Tibial nerve (tissue), 4 donors: ENCODE measurements around the gene PSME2. TPM values are rescaled to one million over a fixed set of nuclear protein-coding genes. Genes with fewer than 3 reads are reported as not detected.
A peak's percentile ranks its signal among the peaks of the same experiment; 100 is the strongest.

Experiments
- DNase-seq, 2 donors: peaks; one replicate each; pipeline ENCODE4 v3.0.0-alpha.2; 2019; ENCODE audit warnings: low spot score in 2 of 2
- H3K27ac ChIP-seq, 4 donors: fragments of 200-600 bp; sonication (generic) in 3 of 4; one replicate each; pipeline ENCODE4 v1.5.1; 2017 to 2019; ENCODE audit warnings: mild to moderate bottlenecking in 1 of 4
- H3K27me3 ChIP-seq, 2 donors: fragments of 200-600 bp; sonication (generic) in 1 of 2; one replicate each; pipeline versions ENCODE4 v1.5.1 to v1.6.0; 2017 to 2019
- H3K36me3 ChIP-seq, 3 donors: fragments of 200-600 bp; sonication (generic); one replicate each; pipeline ENCODE4 v1.5.1; 2018 to 2019
- H3K4me1 ChIP-seq, 4 donors: fragments of 200-600 bp; sonication (generic) in 3 of 4; one replicate each; pipeline ENCODE4 v1.5.1; 2017 to 2019
- H3K4me3 ChIP-seq, 4 donors: fragments of 200-600 bp; sonication (generic) in 3 of 4; one replicate each; pipeline ENCODE4 v1.5.1; 2017 to 2019; ENCODE audit warnings: mild to moderate bottlenecking in 1 of 4, moderate library complexity in 1 of 4
- H3K9me3 ChIP-seq, 4 donors: fragments of 200-600 bp; sonication (generic) in 3 of 4; one replicate each; pipeline ENCODE4 v1.5.1; 2017 to 2019
- EP300 ChIP-seq, 2 donors: sonication (generic); formaldehyde crosslinking; IDR thresholded peaks; one replicate each; pipeline ENCODE4 v1.6.1; 2017; ENCODE audit warnings: antibody characterized with exemption in 2 of 2, mild to moderate bottlenecking in 1 of 2
- POLR2A ChIP-seq, 2 donors: fragments of 450-650 bp; IDR thresholded peaks; one replicate each; pipeline ENCODE4 v1.6.1; 2017; ENCODE audit warnings: antibody characterized with exemption in 2 of 2, mild to moderate bottlenecking in 2 of 2, moderate library complexity in 2 of 2
- WGBS, 2 donors: methylation state at CpG; one replicate each; pipeline ENCODE4 v1.1.5; 2018; 5-methylcytosine and 5-hydroxymethylcytosine counted together
- total RNA-seq, 4 donors: library from RNA; depleted of rRNA; stranded (reverse); fragments of >200 nt; gene quantifications; one replicate each; pipeline ENCODE4 v1.1.0, GENCODE V29; 2016
- TF ChIP-seq, protein P1 (sequence below), 5 experiments: fragments of 200-600 bp in 3 of 5; fragments of 450-650 bp in 2 of 5; sonication (generic) in 3 of 5; IDR thresholded peaks; one replicate each; pipeline ENCODE4 v1.5.1; 2016 to 2019; ENCODE audit warnings: antibody characterized with exemption in 5 of 5, mild to moderate bottlenecking in 3 of 5, moderate library complexity in 2 of 5

PSME2 gene
- total RNA-seq, 4 donors from 2014 or later: 33.7 to 64.0 (median 51.9) TPM

DNA sequence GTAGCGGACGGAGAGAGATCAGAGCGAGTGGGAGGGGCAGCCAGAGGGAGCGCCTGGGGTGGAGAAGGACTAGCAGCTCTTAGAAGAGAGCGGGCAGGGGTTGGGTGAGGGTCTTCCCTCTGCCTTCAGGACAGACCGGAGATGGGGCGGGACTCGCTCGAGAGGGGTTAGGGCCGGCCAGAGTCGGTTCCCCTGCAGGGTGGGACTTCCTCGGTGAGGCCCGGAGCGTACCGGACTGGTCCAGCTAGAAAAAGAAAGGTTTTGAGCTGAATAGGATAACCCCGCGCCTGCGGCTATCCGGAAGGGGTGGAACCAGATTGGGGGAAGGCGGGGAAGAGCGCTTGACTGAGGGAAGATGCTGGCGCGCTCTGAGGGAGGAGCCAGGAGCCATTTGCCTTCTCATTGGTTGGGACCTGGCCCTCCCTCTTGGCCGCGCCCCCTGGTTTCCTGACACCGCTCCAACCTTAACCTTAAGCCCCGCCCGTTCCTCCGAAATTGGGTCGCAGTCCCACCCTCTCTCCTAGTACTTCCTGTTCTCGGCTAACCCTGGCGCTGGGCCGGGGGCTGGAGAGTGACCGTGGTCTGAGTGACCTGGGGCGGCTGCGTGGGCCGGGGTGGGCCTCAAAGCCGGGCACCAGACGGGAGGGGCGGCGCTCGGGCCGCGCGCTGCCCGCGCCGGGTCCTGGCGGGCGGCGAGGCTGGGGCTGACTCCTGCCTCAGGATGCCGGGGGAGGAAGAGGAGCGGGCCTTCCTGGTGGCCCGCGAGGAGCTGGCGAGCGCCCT is 759 bp upstream of the PSME2 start, which contains the start of gene RNF31:
Gene RNF31, plus strand, starts transcription at position 521 of the 783 bp plus-strand sequence. Its CDS starts 201 bp downstream, at position 722.
- Histone ChIP-seq H3K27me3 (no peaks in the 10 kb centered on the region), H3K27ac (peak within 1 kb of the TSS; percentile 85 to 97 (median 92)), H3K4me1 (peaks cover 4 to 59% (median 21%) of the 10 kb centered on the region in 4 donors), H3K36me3 (peaks cover 5 to 46% (median 15%) of the 10 kb centered on the region in 3 donors), H3K9me3 (no peaks in the 10 kb centered on the region), H3K4me3 (peak within 1 kb of the TSS; percentile 82 to 98 (median 96))
- WGBS, 2 donors: 0% methylated on average over 33 to 40 of the region's 57 CpGs
- TF ChIP-seq EP300 (IDR thresholded peaks at IDR 0.05) (peak; percentile 29 to 88), POLR2A (IDR thresholded peaks at IDR 0.05) (peak; percentile 21 to 75)
- TF ChIP-seq, protein P1, sequence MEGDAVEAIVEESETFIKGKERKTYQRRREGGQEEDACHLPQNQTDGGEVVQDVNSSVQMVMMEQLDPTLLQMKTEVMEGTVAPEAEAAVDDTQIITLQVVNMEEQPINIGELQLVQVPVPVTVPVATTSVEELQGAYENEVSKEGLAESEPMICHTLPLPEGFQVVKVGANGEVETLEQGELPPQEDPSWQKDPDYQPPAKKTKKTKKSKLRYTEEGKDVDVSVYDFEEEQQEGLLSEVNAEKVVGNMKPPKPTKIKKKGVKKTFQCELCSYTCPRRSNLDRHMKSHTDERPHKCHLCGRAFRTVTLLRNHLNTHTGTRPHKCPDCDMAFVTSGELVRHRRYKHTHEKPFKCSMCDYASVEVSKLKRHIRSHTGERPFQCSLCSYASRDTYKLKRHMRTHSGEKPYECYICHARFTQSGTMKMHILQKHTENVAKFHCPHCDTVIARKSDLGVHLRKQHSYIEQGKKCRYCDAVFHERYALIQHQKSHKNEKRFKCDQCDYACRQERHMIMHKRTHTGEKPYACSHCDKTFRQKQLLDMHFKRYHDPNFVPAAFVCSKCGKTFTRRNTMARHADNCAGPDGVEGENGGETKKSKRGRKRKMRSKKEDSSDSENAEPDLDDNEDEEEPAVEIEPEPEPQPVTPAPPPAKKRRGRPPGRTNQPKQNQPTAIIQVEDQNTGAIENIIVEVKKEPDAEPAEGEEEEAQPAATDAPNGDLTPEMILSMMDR (IDR thresholded peaks at IDR 0.05): peak in 1 of 5 experiments; percentile 15
- DNase-seq: peak; percentile 97 to 98

DNA sequence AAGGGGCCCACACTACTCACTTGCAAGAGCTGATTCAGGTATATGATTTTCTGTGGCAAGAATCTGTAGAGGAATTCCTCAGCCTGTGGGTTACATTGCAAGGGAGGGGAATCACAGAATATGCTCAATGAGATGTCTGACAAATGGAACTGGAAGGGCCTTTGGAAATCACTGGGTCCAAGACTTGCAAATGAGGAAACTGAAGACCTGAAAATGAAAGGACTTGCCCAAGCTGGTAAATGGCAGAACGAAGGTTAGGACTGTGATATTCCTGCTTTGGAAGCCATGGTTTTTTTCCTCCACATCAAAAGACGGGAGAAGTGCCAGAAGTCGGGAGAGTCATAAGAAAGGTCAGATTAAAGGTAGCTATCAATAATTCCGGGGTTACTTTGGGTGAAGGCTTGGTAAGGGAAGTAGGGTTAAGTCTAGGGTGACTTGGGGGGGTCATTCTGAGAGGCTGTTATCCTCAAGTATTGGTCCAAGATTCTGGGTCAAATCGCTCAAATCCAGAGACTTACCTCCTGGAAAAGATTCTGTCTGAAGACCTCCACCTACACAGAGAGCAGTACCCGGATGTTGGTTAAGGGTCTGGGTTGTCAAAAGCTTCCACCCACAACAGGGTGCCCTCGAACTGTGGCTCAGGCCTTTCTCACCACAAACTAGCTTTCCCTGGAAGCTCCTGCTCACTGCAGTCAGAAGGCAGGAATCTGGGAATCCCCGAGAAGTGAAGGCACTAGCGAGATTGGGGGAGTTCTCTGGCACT is 539 bp downstream of the PSME2 start:
- WGBS, 2 donors: 15 to 19% methylated on average over 9 of the region's 9 CpGs
- no peak for DNase-seq

DNA sequence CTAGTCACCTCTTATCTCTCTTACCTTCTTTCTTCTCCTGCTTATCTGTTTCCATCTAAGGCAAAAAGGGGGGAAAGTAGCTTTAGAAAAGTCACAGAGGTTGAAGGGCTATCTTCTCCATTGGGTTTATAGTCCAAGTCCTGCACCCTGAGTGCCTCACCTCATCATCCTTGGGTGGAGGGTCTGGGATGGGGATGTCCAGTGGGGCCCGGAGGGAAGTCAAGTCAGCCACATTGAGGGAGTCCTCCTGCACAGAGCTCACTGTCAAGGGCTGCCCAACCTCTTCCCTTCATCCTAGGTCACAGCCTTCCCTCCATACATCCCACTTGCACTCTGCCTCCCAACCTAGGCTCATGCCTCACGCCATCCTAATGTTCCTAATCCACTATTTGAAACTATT is 1.2 kb downstream of the PSME2 start:
- peak overlapping the region; percentile 85 to 97 (median 92) for H3K27ac ChIP-seq
- TF ChIP-seq, protein P1 (IDR thresholded peaks at IDR 0.05): no peak
- TF ChIP-seq EP300 (IDR thresholded peaks at IDR 0.05): no peak
- no peak for TF ChIP-seq POLR2A (IDR thresholded peaks at IDR 0.05)

More for the DNA sequence above, 539 bp downstream of the PSME2 start:
- Histone ChIP-seq H3K4me1 (peaks cover 4 to 63% (median 22%) of the 10 kb centered on the region in 4 donors), H3K36me3 (peaks cover 2 to 33% (median 3%) of the 10 kb centered on the region in 3 donors), H3K27me3 (no peaks in the 10 kb centered on the region), H3K9me3 (no peaks in the 10 kb centered on the region), H3K27ac (peak overlapping the region; percentile 85 to 97 (median 92)), H3K4me3 (peak overlapping the region; percentile 82 to 98 (median 96))
- TF ChIP-seq EP300 (IDR thresholded peaks at IDR 0.05) (no peak), POLR2A (IDR thresholded peaks at IDR 0.05) (no peak)
- TF ChIP-seq, protein P1 (IDR thresholded peaks at IDR 0.05): no peak

DNA sequence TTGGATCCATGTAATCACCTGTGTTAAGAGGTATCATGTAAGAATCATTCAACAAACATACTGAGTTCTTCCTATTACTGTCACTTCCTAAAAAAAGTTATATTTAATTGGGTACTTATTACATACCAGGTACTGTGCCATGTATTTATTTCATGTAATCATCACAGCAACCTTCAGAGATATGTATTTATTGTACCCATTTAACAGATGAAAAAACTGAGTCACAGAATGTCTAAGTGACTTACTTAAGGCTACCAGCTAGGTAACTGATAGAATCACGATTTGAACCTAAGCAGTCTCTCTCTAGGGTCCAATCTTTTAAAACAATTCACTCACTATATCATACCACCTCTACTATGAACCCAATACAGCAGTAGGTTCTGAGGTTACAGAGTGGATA is 2.0 kb downstream of the PSME2 start:
- no peaks in the 10 kb centered on the region for H3K27me3 ChIP-seq
- TF ChIP-seq POLR2A (IDR thresholded peaks at IDR 0.05) (no peak), EP300 (IDR thresholded peaks at IDR 0.05) (no peak)
- TF ChIP-seq, protein P1 (IDR thresholded peaks at IDR 0.05): no peak
- peaks cover 0 to 20% (median 0%) of the 10 kb centered on the region in 3 donors for H3K36me3 ChIP-seq
- no peaks in the 10 kb centered on the region for H3K9me3 ChIP-seq
- DNase-seq: no peak
- 85 to 96% methylated on average over 1 of the region's 1 CpG for WGBS, 2 donors
- H3K4me1 ChIP-seq: peaks cover 4 to 74% (median 29%) of the 10 kb centered on the region in 4 donors
- H3K27ac ChIP-seq: peak overlapping the region in 2 of 4 donors; percentile 85 to 97
- H3K4me3 ChIP-seq: no peak overlapping the region

More for the DNA sequence above, 1.2 kb downstream of the PSME2 start:
- H3K27me3 ChIP-seq: no peaks in the 10 kb centered on the region
- peaks cover 0 to 26% (median 2%) of the 10 kb centered on the region in 3 donors for H3K36me3 ChIP-seq
- H3K4me1 ChIP-seq: peaks cover 4 to 69% (median 23%) of the 10 kb centered on the region in 4 donors
- DNase-seq: no peak
- no peaks in the 10 kb centered on the region for H3K9me3 ChIP-seq
- no peak overlapping the region for H3K4me3 ChIP-seq
- 91 to 97% methylated on average over 2 of the region's 2 CpGs for WGBS, 2 donors
